HG02763 (cell line): ENCODE data around the gene CARF.

ENCODE experiments used
- ATAC-seq: cut with Tn5 transposase; IDR thresholded peaks from one replicate; pipeline ENCODE4 v1.9.1; 2021; ENCODE audit warnings: mild to moderate bottlenecking, moderate library complexity; ENCODE audit not compliant: unreplicated experiment

Gene CARF

DNA sequence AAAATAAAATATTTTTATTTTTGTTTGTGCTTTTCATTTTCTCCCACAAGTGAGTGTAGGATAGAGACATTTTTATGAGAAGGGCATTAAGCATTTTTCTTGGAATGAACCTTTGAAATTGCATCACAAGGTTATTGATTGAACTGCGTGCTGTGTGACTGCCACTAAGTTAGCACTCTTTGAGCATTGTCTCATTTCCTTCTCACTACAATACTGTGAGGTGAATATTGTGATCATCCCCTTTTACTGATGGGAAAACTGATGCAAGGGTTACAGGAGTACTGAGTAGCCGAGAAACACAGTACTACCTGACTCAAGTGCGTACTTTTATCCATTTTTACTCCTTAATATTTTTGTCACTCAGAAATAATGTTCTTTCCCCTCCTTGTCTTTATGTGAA lies 104.6 kb downstream of the CARF start:
- ATAC-seq, result no peak

DNA sequence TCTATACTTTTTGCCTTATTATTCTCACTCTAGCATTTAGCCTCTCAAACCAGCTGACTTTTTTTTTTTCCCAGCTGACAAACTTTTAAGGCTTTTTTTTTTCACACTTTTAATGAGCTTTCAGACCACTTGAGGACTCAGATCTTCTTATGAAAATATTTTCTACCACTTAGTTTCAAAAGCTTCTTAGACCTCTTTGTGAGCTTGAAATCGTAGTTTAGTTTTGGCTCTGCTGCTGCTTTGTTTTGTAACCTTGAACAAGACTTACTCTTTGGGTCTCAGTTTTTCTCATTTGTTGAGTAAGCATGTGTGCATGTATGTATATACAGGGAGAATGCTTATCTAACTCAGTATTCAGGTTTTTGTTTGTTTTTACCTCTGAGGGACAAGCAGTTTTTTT lies 106.1 kb downstream of the CARF start:
- ATAC-seq, result no peak

DNA sequence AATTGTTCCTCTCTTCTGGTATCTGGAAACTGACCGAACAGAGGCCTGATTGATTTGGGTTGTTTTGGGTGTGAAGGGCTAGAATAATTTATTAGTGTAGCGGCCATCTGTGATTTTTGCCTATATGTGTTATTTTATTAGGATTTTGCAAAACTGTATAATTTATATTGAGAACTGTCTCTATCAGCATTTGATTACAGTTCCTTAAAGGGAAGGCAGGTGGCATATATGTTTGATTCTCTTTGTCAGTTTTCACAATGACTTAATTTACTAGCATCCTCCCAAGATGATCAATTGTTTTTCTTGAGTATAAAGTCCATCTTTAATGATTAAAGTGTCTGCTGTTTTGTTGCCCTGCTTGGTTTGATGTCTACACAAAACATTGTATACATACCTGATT lies 107.1 kb downstream of the CARF start:
- ATAC-seq, result no peak

DNA sequence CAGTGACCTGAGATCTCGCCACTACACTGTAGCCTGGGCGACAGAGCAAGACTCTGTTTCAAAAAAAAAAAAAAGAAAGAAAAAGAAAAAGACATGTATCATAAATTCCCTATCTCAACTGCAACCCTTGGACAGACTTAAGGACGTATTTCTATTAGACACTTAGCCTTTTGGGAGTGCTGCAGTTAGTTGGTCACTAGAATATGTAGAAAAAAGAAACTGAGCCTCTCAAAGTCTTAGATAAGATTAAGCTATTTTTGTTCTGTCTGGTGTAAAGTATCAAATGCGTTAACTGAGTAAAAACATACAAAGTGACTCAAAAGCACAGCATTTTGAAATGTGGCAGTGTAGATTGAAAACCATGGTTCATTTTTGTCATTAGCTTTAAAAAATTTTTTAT lies 109.9 kb downstream of the CARF start:
- ATAC-seq, result no peak

DNA sequence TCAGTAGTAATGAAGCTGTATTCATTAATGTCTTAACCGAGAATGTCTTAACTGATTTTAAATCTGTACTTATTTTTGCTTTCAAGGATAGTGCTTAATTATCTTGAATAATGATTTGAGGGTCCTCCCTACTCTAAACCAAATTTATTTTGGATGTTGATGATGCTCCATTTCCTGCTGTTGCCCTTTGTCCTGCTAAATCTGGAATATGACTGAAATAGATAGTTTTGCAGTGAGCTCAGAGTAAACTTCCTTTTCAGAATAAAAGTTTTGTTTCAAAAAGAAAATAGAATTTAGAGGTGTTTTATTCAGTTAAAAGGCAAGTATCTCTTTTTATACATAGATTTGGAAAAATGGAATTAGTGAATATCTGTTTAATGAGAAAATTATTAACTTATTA lies 110.7 kb downstream of the CARF start:
- ATAC-seq, result no peak

DNA sequence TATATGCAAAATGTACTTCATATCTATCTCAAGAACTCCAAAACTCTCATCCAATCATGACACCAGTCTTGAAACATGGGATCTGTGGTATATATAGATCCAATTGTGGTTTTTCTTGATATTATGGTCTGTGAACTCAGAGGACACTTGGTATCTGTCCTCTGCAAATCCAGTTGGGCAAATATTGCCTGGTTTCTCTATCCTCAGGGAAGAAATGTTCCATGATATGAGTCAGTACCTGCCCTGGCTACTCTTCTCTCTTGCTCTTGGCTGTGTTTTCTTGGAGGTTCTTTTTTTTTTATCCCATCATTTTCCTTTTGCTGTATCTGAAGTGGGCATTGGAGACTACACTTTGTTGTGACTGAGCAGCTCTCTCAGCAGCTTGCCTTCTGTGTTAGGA lies 113.5 kb downstream of the CARF start:
- no peak for ATAC-seq

DNA sequence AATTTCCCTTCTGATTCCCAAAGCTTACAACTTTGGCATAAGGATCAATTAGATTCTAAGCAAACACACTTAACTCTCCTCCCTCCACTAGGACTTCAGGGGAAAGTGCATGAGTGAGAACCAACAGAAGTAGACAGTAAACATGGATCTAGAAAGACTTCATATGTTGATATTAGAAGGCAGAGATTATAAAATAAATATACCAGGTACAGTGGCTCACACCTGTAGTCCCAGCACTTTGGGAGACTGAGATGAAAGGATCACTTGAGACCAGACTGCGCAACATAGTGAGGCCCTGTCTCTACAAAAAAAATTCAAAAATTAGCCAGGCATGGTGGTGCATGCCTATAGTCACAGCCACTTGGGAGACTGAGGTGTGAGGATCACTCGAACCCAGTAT lies 118.5 kb downstream of the CARF start:
- no peak for ATAC-seq

DNA sequence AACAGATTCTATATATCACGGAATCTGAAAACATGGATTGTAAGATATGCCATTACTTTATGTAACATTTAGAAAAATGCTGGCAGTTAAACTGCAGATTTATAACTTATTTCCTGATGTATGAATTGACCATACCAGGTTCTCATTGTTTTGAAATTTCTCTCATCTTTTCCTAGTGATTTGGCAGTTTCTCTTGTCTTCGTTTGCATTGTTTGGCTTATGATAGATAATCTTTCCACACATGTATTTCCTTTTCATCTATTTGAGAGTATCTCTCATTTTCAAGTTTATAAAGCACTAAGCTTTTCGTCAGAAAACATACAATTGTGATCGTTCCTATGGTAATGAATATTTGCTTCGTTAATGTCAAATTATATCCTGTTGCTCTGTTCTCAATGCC lies 118.9 kb downstream of the CARF start:
- ATAC-seq, result no peak

DNA sequence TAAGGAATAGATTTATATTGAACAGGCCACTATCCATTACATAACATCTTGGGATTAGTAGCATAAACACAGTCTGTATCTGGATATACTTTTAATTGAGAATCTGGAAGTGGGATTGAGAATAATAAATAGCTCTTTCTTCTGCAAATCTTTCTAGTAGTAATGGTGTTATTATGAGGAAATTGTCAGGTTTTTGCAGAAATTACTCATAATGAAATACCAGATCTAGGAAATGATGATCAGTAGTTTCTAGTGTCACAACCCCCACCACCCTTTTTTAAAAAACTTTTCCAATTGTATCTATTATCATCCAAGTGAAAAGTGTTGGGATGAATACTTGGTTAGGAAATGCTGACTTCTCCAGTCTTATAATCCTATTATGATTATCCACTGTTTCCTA lies 121.3 kb downstream of the CARF start:
- no peak for ATAC-seq

DNA sequence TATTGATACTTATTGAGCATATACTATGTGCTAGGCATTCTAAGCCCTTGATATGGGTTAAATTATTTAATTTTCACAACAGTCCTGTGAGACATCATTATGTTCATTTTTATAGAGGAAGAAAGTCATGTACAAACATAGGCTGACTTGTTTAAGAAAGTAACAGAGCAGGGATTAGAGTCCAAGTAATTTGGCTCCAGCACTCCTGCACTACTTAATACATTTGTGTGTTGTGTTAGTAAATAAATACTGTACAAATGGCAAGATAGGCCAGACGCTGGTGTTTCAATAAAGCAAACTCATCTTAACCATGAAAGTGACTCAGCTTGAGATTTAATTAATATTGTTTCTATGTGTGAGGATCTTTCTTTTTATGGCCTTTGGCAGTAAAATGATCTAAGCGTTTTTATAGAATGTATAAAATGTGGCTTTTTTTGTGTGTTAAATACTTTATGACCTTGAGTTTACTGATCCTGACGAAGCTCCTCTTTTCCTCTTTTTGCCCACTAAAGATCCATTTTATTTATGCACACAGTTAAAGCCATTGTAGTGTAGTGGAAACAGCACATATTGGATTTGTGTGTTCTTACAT lies 123.9 kb downstream of the CARF start:
- ATAC-seq, result no peak
